K562 (cell line): ENCODE results near the gene LRFN3.

Experiments used
- BDP1 ChIP-seq: IDR thresholded peaks from 3 replicates; pipeline ENCODE4 v1.6.1; 2011; ENCODE audit not compliant: insufficient read length, insufficient read depth
- SRF ChIP-seq, 2 experiments: fragments of 250-450, 450-650 bp in 1 of 2; sonication (Bioruptor Pico) in 1 of 2; sonication (generic) in 1 of 2; formaldehyde crosslinking; IDR thresholded peaks; 2 replicates each; pipeline versions ENCODE4 v1.5.0 to v1.5.1; 2020 to 2022; ENCODE audit warnings: mild to moderate bottlenecking in 1 of 2, missing genetic modification reagents in 1 of 2
- ZBTB8A ChIP-seq: fragments of 450-650 bp; IDR thresholded peaks from 2 replicates; pipeline ENCODE4 v1.6.1; 2018; ENCODE audit warnings: mild to moderate bottlenecking, moderate library complexity; ENCODE audit not compliant: partially characterized antibody

- TF ChIP-seq BDP1, result no peak
- no peak for TF ChIP-seq SRF (CRISPR knock-in tag; IDR thresholded peaks at IDR 0.05)
- no peak for TF ChIP-seq ZBTB8A
Measured at GRCh38 chr19:35929876-35930275, 6.3 kb upstream of the LRFN3 start.
